ENCODE measurements around the gene IFITM10. TPM values are rescaled to one million over a fixed set of nuclear protein-coding genes. Genes with fewer than 3 reads are reported as not detected.

The IFITM10 gene
- total RNA-seq, 1 experiment from 2014 or later = 0.59 TPM

DNA sequence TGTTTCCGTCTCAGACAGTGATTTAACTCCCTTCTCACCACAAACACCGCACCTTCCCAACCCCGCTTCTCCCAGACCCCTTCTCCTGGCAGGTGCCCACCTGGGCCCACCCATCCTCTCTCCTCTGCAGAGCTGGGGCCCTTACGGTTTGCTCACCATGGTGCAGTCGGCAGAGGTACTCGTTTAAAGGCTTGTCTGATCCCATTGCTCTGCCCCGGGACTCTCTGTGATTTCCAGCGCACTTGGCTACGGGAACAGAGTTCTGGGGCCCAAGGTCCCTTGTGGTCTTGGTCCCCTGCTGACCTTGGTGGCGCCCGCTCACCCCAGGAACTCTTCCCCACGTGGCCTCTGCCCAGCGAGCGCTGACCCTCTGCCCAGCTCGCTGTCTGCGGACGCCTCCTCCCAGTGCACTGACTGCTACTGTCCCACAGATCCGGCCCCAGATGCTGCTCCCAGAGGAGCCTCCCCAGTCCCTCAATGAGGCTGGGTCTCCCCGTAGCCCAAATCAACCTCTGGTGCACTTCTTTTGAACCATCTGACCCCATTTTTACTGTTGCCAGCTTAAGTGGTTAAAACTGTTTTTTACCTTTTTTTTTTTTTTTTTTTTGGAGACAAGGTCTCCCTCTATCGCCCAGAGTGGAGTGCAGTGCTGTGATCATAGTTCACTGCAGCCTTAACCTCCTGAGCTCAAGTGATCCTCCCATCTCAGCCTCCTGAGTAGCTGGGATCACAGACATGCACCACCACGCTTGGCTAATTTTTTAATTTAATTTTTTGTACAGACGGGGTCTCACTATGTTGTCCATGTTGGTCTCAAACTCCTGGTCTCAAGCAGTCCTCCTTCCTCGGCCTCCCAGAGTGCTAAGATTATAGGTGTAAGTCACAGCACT, 34.6 kb upstream of the IFITM10 start:
- Histone ChIP-seq H3K14ac (ENCODE audit: insufficient read depth, low read length) (no peak overlapping the region), H3K9me3 (ENCODE audit: control insufficient read depth, low read depth, low read length) (no peaks in the 10 kb centered on the region), H3K79me2 (ENCODE audit: insufficient read depth, low read length) (no peaks in the 10 kb centered on the region), H2AK5ac (ENCODE audit: insufficient read length, low read length) (no peak overlapping the region), H4K5ac (ENCODE audit: insufficient read length, low read depth, low read length) (no peak overlapping the region), H4K20me1 (ENCODE audit: control insufficient read depth, insufficient read depth, insufficient read length) (no peaks in the 10 kb centered on the region), H3K56ac (ENCODE audit: insufficient read length, low read depth, low read length) (no peak overlapping the region), H3K23me2 (ENCODE audit: insufficient read length, low read depth, low read length, poor library complexity, severe bottlenecking) (no peaks in the 10 kb centered on the region), H3K18ac (ENCODE audit: insufficient read length, low read depth, low read length) (no peak overlapping the region), H3K4ac (ENCODE audit: low read depth, low read length) (no peak overlapping the region), H4K91ac (ENCODE audit: insufficient read length, low read depth, low read length) (no peak overlapping the region), H2BK15ac (ENCODE audit: low read depth, low read length) (no peak overlapping the region), H2BK20ac (ENCODE audit: low read depth, low read length, poor library complexity, severe bottlenecking) (no peak overlapping the region), H2BK5ac (ENCODE audit: insufficient read length, low read length) (no peak overlapping the region), H3K27ac (ENCODE audit: insufficient read length, low read depth, low read length) (no peak overlapping the region), H2BK12ac (ENCODE audit: insufficient read length, low read depth, low read length) (no peak overlapping the region), H3K23ac (ENCODE audit: insufficient read length, low read depth, low read length) (no peak overlapping the region), H3K4me1 (ENCODE audit: insufficient read depth, low read length) (no peaks in the 10 kb centered on the region), H3T11ph (ENCODE audit: low read length) (no peak overlapping the region), H3K9ac (ENCODE audit: extremely low read depth, insufficient read length, low read length) (no peak overlapping the region), H3K4me2 (ENCODE audit: insufficient read depth, insufficient read length, low read length) (no peak overlapping the region), H4K8ac (replicated peaks; ENCODE audit: insufficient read length, low read depth, low read length) (no peak overlapping the region), H2BK120ac (ENCODE audit: low read depth, low read length, poor library complexity, severe bottlenecking) (no peak overlapping the region), H2AFZ (ENCODE audit: low read length) (no peak overlapping the region), H3K79me1 (ENCODE audit: insufficient read depth, low read depth, low read length, poor library complexity, severe bottlenecking) (no peaks in the 10 kb centered on the region), H3K27me3 (ENCODE audit: insufficient read depth, low read length) (no peaks in the 10 kb centered on the region)
- Mint-ChIP-seq H3K4me3 (no peak overlapping the region), H3K27ac (peak overlapping the region in 1 of 3 experiments; percentile 84; a peak in 3 of 7 replicates), H3K36me3 (ENCODE audit: insufficient read depth in 1 of 3, low read depth in 3 of 3) (peaks cover 0 to 4% (median 0%) of the 10 kb centered on the region in 3 experiments; a peak in 2 of 7 replicates), H3K9me3 (peaks cover 0 to 11% of the 10 kb centered on the region in 2 experiments; a peak in 3 of 5 replicates), H3K4me1 (peaks cover 20 to 34% of the 10 kb centered on the region in 2 experiments), H3K27me3 (ENCODE audit: low read depth) (peaks cover 42% of the 10 kb centered on the region)
- no CpG with 5 or more reads among the region's 23 CpGs for WGBS (ENCODE audit: extremely low coverage, insufficient read length, low lambda C conversion rate)
- TF ChIP-seq, protein P1, sequence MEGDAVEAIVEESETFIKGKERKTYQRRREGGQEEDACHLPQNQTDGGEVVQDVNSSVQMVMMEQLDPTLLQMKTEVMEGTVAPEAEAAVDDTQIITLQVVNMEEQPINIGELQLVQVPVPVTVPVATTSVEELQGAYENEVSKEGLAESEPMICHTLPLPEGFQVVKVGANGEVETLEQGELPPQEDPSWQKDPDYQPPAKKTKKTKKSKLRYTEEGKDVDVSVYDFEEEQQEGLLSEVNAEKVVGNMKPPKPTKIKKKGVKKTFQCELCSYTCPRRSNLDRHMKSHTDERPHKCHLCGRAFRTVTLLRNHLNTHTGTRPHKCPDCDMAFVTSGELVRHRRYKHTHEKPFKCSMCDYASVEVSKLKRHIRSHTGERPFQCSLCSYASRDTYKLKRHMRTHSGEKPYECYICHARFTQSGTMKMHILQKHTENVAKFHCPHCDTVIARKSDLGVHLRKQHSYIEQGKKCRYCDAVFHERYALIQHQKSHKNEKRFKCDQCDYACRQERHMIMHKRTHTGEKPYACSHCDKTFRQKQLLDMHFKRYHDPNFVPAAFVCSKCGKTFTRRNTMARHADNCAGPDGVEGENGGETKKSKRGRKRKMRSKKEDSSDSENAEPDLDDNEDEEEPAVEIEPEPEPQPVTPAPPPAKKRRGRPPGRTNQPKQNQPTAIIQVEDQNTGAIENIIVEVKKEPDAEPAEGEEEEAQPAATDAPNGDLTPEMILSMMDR (conservative IDR thresholded peaks at IDR 0.05) = no peak
- DNase-seq = no peak

All from H9 (cell line).